ENCODE data around the gene SLC12A6.
"Not testable (repeated sequence)": the region's sequence is repeated elsewhere in the genome, so short reads cannot be mapped to it uniquely, and the experiment has no call there.

Gene SLC12A6

DNA sequence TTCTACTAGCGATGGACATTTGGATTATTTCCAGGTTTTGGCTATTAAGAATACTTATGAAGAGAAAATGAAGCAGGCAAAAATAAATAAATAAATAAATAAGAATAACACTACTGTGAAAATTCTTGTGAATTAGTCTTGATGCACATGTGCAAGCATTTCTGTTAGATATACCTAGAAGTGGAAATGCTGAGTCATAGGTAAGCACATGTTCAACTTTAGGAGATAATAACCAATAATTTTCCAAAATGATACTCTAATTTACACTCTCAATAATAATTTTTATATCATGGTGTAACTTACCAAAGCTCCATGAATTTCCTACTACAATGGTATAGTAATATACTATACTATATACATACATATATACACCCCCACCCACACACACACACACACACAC is 89.4 kb downstream of the SLC12A6 start:
- DNase-seq: no peak

DNA sequence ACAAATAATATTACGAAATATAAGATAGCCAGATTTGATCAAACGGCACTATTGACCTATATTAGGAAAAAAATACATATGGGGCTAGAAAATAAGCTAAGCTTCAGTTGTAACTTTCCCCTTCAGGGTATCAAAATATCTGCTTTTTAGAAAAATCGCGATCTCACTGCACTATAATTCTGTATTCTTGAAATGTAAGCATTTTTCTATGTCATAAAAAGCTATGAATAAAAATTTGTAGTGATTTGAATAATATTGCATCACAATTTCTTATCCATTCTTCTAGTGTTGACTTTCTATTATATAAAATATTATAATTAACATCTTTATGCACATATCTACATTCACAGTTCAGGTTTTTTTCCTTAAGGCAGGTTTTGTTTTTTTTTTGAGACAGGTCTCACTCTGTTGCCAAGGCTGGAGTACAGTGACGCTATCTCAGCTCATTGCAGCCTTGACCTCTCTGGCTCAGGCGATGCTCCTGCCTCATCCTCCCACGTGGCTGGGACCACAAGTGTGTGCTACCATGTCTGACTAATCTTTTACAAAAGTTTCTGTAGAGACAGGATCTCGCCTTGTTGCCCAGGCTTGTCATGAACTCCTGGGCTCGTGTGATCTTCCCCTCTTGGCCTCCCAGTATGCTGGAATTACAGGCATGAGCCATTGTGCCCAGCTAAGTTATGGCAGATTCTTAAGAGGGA is 91.2 kb downstream of the SLC12A6 start:
- no peak for DNase-seq

- DNase-seq: no peak
Observed at GRCh38 chr15:34243226-34243625, 94.4 kb downstream of the SLC12A6 start.

DNA sequence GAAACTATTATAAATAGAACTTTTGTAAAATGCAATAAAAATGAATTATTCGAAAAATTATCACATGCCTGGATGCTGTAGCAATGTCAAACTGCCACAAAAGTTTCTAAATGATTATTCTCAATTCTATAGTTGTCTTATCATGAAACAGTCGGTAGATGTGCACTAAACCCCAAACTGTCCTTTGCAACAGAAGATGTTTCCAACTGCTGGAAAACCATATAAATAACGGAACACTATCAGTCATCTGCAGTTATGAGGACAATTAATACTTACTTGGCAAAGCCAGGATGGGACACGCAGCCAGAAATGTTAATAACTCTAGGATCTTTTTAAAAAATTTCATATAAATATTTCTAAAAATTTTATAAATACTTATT is 95.3 kb downstream of the SLC12A6 start:
- DNase-seq: no peak

GRCh38 chr15:34241376-34242330 is 95.9 kb downstream of the SLC12A6 start:
- DNase-seq: peak; percentile 53

DNA sequence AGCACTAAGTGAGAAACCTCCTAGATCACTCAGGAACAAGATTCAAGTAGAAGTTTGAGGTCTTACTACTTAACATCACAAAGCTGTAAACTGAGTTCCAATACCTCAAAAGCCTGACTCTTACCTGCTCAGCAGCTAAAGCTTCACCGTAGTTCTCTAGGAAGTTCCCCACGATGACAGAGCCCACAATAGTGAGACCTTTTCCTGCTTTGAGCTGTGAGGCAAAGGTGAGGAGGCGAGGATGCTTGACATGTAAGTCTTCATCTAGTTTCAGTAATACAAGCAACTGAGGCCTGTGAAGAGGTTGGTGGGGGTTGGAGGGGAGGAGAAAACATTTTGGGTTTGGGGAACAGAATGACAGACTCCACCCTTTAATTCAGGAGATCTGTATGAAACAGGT is 97.0 kb downstream of the SLC12A6 start:
- DNase-seq: no peak

- peak; percentile 12 for DNase-seq
Observed at GRCh38 chr15:34239151-34239808, 98.3 kb downstream of the SLC12A6 start.

DNA sequence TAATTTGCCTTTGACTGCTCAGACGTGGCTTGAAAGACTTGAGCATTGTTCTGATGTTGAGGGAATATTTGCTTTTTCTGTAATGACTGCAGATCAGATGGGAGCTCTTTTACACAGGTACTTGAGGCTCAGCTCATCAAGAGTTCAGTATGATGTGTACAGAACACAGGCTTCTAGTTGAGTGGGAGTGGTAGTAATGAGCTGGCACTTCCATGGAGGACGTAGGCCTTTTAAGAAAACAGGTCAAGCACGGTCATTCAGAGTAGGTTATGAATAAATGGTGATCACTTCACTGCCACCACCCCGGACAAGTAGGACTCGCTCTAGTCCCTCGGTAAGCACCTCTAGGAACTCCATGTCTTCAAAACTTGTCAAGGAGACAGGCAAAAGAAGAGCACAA is 104.0 kb downstream of the SLC12A6 start:
- DNase-seq: no peak

GRCh38 chr15:34223904-34224596 is 113.5 kb downstream of the SLC12A6 start:
- DNase-seq: no peak

DNA sequence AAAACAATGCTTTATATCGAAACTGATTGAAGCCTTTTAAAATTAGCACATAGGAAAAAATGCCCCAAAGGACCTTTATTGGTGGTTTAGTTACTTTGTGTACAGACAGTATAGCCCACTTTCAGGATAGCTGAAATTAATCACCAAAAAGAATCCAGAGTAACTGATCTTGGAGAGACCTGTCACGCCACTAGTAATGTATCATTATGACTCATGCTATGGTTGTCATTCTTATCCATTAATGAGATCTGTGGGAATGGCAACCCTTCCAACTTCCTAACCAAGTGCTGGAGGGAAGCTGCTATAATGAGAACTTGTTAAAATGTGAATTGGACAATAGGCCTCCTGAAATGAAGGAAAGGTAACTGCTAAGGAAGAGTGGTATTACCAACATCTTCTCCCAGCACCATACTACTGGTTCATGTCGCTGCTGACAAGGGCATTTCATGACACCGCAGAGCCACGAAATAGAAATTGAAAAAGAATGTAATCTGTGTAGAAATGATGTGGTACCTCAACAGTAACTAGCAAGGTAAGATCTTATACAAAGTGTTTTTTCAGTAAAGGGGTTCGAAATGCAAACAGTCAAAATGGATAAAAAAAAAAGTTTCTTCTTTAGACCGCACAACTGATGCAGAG is 119.9 kb downstream of the SLC12A6 start:
- no peak for DNase-seq

GRCh38 chr15:34216527-34217270 is 120.9 kb downstream of the SLC12A6 start:
- no peak for DNase-seq

DNA sequence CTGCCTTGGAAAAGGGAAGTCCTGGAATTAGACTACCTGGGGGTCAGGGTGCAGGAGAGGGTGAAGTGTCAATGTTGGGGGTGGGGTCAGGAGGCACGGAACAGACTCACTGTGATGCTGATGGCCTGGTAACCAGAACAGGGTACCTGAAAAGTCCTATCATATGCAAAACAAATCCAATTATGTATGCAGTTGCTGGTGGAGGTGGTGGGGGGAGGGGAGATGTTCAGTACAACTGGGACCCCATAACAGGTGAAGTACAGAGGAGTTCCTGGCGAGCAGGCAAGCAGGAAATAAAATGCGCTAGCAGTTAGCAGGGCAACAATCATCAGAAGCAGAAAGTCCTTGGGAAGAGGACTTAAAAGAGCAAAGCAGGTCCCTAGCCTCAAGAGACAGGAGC is 123.4 kb downstream of the SLC12A6 start:
- DNase-seq: no peak

DNA sequence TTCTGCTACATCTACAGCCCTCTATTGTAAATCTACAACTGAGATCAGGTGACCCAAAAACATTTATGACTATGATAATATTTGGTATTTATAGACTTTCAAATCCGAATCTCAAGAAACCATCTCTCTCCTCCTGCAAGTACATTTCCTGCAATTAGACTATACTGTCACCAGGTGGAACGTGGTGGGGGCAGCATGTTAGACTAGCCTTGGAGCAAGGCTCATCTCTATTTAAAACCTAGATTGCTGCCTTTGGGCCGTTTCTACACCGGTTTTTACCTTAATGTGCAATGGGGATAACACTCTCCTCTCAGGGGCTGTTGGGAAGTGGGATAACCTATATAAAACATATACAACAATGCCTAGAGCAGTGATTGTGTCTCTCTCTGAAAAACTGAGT is 123.9 kb downstream of the SLC12A6 start:
- no peak for DNase-seq

DNA sequence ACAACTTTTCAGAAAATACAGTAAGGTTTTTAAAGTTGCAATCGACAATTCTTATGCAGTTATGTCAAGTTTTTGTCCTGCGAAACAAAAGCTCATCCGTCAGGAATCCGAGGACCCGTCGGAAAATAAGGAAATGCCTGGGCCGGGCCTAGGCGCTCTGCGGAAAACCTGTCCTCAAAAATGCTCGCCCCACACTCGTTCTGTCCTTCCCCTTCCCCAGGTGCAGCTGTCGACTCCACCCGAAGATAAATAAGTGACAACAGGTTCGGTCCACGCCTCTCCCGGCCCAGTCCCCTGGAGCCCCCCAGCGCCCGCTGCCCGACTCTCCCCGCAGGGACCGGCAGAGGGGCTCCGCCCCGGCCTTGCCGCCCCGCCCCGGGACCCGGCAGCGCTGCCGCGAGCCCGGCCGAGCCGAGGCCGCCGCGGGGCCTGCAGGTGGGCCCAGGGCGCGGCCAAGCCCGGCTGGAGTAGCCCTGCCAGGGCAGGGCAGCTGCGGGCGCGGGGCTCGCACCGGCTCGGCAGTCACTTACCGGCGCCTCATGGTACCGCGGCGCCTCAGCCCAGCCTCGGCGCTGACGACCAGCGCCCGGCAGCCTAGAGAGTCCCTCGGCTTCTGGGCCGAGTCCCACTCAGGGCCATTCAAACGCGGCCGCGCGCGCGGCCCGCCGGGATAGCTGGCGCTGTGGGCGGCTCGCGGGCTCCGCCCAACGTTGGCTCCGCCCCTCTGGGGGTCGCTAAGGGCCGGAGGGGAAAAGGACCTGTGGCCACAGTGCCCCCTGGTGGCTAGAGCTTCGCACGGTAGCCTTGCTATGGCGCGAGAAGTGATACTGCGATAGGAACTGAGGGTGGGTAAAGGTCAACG is 127.9 kb downstream of the SLC12A6 start, which contains the start of gene KATNBL1:
KATNBL1 (minus strand) TSS at position 676 of the 862 bp plus-strand sequence. CDS start 46,420 bp downstream, outside the sequence.
- peak; percentile 99 for DNase-seq

DNA sequence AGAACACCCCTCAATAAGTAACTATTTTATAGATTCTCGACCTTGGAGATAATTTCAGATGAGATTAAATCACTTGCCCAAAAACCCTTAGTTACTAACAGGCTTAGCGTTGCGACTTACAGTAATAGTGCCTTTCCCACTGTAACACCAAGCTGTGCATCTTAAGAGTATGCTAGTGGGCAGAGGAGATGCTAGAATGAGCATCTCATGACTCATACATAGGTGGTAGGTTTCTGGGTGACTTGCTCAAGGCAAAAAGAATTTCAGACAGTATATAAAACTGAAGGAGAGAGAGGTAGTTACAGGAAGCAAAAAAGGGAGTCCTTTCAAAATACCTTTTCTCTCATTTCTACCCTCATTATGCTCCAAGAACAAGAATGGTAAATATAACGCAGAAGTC is 131.6 kb downstream of the SLC12A6 start:
- no peak for DNase-seq

DNA sequence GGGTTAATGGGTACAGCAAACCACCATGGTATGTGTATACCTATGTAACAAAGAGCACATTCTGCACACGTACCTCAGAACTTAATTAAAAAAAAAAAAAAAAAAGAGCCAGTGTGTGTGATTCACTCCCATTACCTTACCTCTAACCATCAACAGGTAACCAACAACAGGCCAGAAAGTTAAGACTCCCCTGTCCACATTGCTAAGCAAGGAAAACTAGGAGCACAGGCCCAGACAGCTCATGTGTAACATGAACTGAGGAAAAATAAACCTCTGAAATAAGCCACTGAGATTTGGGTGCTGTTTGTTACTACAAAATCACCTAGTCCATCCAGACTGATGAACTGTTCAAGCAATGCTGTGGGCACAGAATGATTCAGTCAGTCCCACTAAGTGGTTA is 133.6 kb downstream of the SLC12A6 start:
- DNase-seq: no peak

GRCh38 chr15:34203305-34203704 is 134.3 kb downstream of the SLC12A6 start:
- no peak for DNase-seq

DNA sequence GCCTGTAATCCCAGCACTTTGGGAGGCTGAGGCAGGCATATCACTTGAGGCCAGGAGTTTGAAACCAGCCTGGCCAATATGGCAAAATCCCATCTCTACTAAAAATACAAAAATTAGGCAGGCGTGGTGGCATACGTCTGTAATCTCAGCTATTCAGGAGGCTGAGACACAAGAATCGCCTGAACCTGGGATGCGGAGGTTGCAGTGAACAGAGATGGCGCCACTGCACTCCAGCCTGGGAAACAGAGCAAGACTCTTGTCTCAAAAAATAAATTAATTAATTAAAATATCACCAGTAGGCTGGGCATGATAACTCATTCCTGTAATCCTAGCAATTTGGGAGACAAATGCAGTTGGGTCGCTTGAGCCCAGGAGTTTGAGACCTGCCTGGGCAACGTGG is 144.3 kb downstream of the SLC12A6 start:
- DNase-seq: not testable (repeated sequence)

DNA sequence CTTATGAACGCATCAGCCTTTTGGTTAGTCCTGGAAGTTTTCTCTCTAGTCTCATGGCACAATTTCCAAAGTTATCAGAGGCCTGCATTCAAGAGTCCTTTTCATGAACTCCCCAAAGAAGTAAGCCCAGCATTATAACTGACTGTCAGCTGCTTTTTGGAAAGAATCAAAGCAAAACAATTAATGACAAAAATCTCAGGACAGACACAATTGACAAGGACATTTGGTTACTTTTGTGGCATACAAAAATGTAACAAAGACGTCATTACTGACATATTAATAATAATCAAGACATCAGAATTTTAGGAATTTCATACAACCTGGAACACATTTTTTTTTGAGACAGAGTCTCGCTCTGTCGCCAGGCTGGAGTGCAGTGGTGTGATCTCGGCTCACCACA is 148.9 kb downstream of the SLC12A6 start:
- DNase-seq: no peak

DNA sequence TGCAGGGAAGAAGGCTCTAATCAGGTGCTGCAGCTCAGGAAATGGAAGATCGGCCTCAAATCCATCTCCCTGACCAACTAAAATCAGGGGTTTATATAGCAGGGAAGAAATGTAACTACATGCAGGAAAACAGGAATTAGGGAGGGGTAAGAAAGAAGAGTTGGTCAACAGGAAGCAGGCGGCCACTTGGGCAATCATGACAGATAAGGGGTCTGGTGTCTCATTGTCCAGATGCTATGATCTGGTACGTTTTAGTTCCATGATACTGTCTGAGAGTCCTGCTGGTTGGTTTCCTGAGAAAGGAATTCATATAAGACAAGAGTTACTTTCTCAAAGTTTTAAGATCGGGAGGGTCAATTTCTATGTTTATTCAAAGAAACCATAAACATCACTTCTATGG is 151.9 kb downstream of the SLC12A6 start:
- no peak for DNase-seq

- DNase-seq: no peak
Observed at GRCh38 chr15:34182942-34183341, 154.6 kb downstream of the SLC12A6 start.
